SH-SY5Y (cell line): ENCODE measurements around the gene MYBPH.

Source experiments
- GATA2 ChIP-seq: IDR thresholded peaks from 2 replicates; pipeline ENCODE4 v1.6.1; 2011; ENCODE audit warnings: mild to moderate bottlenecking, low read depth, low read length
- GATA3 ChIP-seq: IDR thresholded peaks from 2 replicates; pipeline ENCODE4 v1.6.1; 2011; ENCODE audit warnings: low read depth, mild to moderate bottlenecking, low read length, moderate library complexity

Gene MYBPH

GRCh38 chr1:203153989-203154821 is 21.4 kb downstream of the MYBPH start:
- TF ChIP-seq GATA2 (no peak), GATA3 (no peak)

GRCh38 chr1:203153051-203153988 is 22.3 kb downstream of the MYBPH start:
- TF ChIP-seq GATA3 (no peak), GATA2 (peak; percentile 41; the same call in 1 of the 2 replicates)

- TF ChIP-seq GATA3 (no peak), GATA2 (no peak)
These were observed 23.2 kb downstream of the MYBPH start for GRCh38 chr1:203152158-203153034.

- no peak for TF ChIP-seq GATA2
- no peak for TF ChIP-seq GATA3
These were observed 24.1 kb downstream of the MYBPH start for GRCh38 chr1:203151362-203152157.

GRCh38 chr1:203150511-203151297 is 24.9 kb downstream of the MYBPH start:
- no peak for TF ChIP-seq GATA2
- no peak for TF ChIP-seq GATA3

GRCh38 chr1:203149188-203149840 is 26.3 kb downstream of the MYBPH start:
- TF ChIP-seq GATA3 (no peak), GATA2 (no peak)

GRCh38 chr1:203148579-203148978 is 27.0 kb downstream of the MYBPH start:
- TF ChIP-seq GATA3 (no peak), GATA2 (no peak)

GRCh38 chr1:203148127-203148526 is 27.5 kb downstream of the MYBPH start:
- TF ChIP-seq GATA2 (no peak), GATA3 (no peak)

GRCh38 chr1:203147376-203147775 is 28.2 kb downstream of the MYBPH start:
- TF ChIP-seq GATA2 (no peak), GATA3 (no peak)

GRCh38 chr1:203146537-203146936 is 29.1 kb downstream of the MYBPH start:
- TF ChIP-seq GATA2 = peak; percentile 98
- TF ChIP-seq GATA3 = no peak

- TF ChIP-seq GATA3 (no peak), GATA2 (no peak)
These were observed 29.6 kb downstream of the MYBPH start for GRCh38 chr1:203146042-203146369.
